SK-N-SH treated with all-trans-retinoic acid at 6 μM for 48 hours (cell line): ENCODE data around the gene COL3A1.

Experiments
- ARNTL ChIP-seq: fragments of 450-650 bp; formaldehyde crosslinking; IDR thresholded peaks from 2 replicates; pipeline ENCODE4 v1.5.0; 2020; ENCODE audit warnings: low read depth, mild to moderate bottlenecking, moderate library complexity, borderline replicate concordance
- CREB5 ChIP-seq: fragments of 250-450 bp; sonication (Bioruptor Pico); IDR thresholded peaks from 2 replicates; pipeline ENCODE4 v1.5.1; 2020; ENCODE audit warnings: low read depth, mild to moderate bottlenecking, moderate library complexity
- TCF4 ChIP-seq: fragments of 250-450 bp; sonication (Bioruptor Pico); IDR thresholded peaks from 2 replicates; pipeline ENCODE4 v1.8.0; 2021; ENCODE audit warnings: mild to moderate bottlenecking, moderate library complexity, borderline replicate concordance

- no peak for TF ChIP-seq TCF4 (CRISPR knock-in tag)
- no peak for TF ChIP-seq CREB5 (CRISPR knock-in tag)
- TF ChIP-seq ARNTL (CRISPR knock-in tag), result no peak
Measured at GRCh38 chr2:188977317-188977716, 3.1 kb downstream of the COL3A1 start.
